ENCODE measurements around the gene SMC1B.

DNA sequence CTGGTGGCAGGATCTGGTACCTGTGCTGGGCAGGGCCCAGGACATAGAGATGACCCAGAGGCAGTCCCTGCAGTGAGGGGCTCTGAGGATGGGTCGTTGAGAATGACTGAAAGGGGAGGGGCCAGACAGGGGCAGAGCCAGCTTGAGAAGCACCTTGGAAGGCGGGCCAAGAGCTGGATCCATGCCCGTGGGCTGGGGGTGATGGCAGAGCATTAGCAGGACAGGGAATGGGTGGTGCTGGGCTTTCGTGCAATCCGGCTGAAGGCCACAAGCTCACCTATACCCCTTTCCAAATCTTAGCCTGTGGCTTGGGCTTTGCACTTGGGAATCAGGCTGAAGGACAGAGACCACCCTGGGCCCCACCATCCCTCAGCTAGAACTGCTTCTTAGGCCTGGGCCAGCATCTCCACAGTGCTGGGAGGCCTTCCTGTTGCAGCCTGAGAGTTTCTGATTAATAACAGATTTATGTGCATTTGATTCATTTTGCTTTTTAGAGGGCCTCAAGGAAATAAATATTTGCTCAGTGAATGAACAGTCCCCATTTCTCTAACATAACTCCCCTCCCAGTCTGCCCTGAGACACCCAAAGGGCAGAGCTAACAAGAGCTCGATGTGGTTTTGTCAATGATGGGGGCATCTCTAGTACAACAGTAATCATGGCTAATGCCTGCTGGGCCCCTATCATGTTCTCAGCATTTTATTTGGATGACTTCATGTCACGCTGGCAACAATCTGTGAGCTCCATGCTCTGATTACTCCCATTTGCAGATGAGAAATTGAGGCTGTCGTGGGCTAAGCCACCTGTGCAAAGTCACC is 39.4 kb upstream of the SMC1B start:
- TF ChIP-seq, protein P1, sequence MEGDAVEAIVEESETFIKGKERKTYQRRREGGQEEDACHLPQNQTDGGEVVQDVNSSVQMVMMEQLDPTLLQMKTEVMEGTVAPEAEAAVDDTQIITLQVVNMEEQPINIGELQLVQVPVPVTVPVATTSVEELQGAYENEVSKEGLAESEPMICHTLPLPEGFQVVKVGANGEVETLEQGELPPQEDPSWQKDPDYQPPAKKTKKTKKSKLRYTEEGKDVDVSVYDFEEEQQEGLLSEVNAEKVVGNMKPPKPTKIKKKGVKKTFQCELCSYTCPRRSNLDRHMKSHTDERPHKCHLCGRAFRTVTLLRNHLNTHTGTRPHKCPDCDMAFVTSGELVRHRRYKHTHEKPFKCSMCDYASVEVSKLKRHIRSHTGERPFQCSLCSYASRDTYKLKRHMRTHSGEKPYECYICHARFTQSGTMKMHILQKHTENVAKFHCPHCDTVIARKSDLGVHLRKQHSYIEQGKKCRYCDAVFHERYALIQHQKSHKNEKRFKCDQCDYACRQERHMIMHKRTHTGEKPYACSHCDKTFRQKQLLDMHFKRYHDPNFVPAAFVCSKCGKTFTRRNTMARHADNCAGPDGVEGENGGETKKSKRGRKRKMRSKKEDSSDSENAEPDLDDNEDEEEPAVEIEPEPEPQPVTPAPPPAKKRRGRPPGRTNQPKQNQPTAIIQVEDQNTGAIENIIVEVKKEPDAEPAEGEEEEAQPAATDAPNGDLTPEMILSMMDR (IDR thresholded peaks at IDR 0.05; ENCODE audit: control extremely low read depth in 1 of 3, insufficient read depth in 1 of 3, low read depth in 1 of 3, low read length in 3 of 3) = no peak
- TF ChIP-seq POLR2AphosphoS5 (IDR thresholded peaks at IDR 0.05; ENCODE audit: low read depth, low read length) (no peak), TBP (IDR thresholded peaks at IDR 0.05; ENCODE audit: low read depth, low read length) (no peak), CBX8 (IDR thresholded peaks at IDR 0.05; ENCODE audit: borderline replicate concordance, low read depth, low read length) (no peak), SRF (IDR thresholded peaks at IDR 0.05; ENCODE audit: low read depth, low read length) (no peak), CHD2 (IDR thresholded peaks at IDR 0.05; ENCODE audit: low read length) (no peak), POLR2A (IDR thresholded peaks at IDR 0.05; ENCODE audit: control extremely low read depth in 1 of 2, low read depth in 2 of 2, low read length in 2 of 2) (no peak), CEBPB (IDR thresholded peaks at IDR 0.05; ENCODE audit: low read depth, low read length) (no peak), ATF2 (IDR thresholded peaks at IDR 0.05; ENCODE audit: low read length) (no peak)
